Stimulated activated CD8-positive, alpha-beta memory T cell treated with anti-CD3 and anti-CD28 coated beads, Interleukin-7, amount 100 ng/mL, for 1 hour (primary cell): Measurements from ENCODE around the gene HPS6.
"Not testable (repeated sequence)": the region's sequence is repeated elsewhere in the genome, so short reads cannot be mapped to it uniquely, and the experiment has no call there.

Experiments used
- DNase-seq, 2 donors: peaks; one replicate each; pipeline ENCODE4 v3.0.0-alpha.2; 2020; ENCODE audit warnings: low read depth in 2 of 2

Gene HPS6

GRCh38 chr10:102064868-102065560, at the start of gene HPS6:
TSS of gene HPS6 (plus strand) at chr10:102065349. CDS start at chr10:102065475, 126 bp downstream.
- peak; percentile 71 for DNase-seq

GRCh38 chr10:102016416-102016815, 48.7 kb upstream of the HPS6 start:
- DNase-seq = no peak

GRCh38 chr10:102017295-102017694, 47.9 kb upstream of the HPS6 start:
- no peak for DNase-seq

- DNase-seq = no peak
Measured at GRCh38 chr10:102020938-102021337, 44.2 kb upstream of the HPS6 start.

- no peak for DNase-seq
Measured at GRCh38 chr10:102024799-102025198, 40.4 kb upstream of the HPS6 start.

- no peak for DNase-seq
Measured at GRCh38 chr10:102027261-102027660, 37.9 kb upstream of the HPS6 start.

- no peak for DNase-seq
Measured at GRCh38 chr10:102033787-102034186, 31.4 kb upstream of the HPS6 start.

- DNase-seq = not testable (repeated sequence)
Measured at GRCh38 chr10:102035807-102036206, 29.3 kb upstream of the HPS6 start.

- DNase-seq = no peak
Measured at GRCh38 chr10:102038410-102038809, 26.7 kb upstream of the HPS6 start.

GRCh38 chr10:102040305-102041050, 24.7 kb upstream of the HPS6 start:
- no peak for DNase-seq

- DNase-seq = no peak
Measured at GRCh38 chr10:102045292-102045691, 19.9 kb upstream of the HPS6 start.

- DNase-seq = no peak
Measured at GRCh38 chr10:102046095-102046494, 19.1 kb upstream of the HPS6 start.

GRCh38 chr10:102054881-102055646, 10.1 kb upstream of the HPS6 start:
- not testable (repeated sequence) for DNase-seq

GRCh38 chr10:102055647-102056419, 9.3 kb upstream of the HPS6 start, which contains the start of gene ARMH3:
TSS of gene ARMH3 (minus strand) at chr10:102056173. CDS start at chr10:102040114, 16,059 bp downstream.
- peak; percentile 65 to 66 for DNase-seq

- no peak for DNase-seq
Measured at GRCh38 chr10:102059987-102060386, 5.2 kb upstream of the HPS6 start.

GRCh38 chr10:102064503-102064867, 664 bp upstream of the HPS6 start:
- DNase-seq = no peak

GRCh38 chr10:102065561-102066398, 631 bp downstream of the HPS6 start:
- DNase-seq = no peak

GRCh38 chr10:102066399-102067088, 1.4 kb downstream of the HPS6 start:
- no peak for DNase-seq

- no peak for DNase-seq
Measured at GRCh38 chr10:102067091-102067916, 2.2 kb downstream of the HPS6 start.
